Tongue (tissue), 2 donors: Measurements from ENCODE around the gene ARHGAP1. TPM values are rescaled to one million over a fixed set of nuclear protein-coding genes. Genes with fewer than 3 reads are reported as not detected.
"Not testable (repeated sequence)": the region's sequence is repeated elsewhere in the genome, so short reads cannot be mapped to it uniquely, and the experiment has no call there.

Experiments used
- DNase-seq: peaks from one replicate; pipeline ENCODE4 v3.0.0-alpha.2; 2015
- total RNA-seq: library from RNA; depleted of rRNA; stranded (reverse); fragments of >200 nt; gene quantifications from one replicate; pipeline ENCODE4 v1.2.3, GENCODE V29; 2014

The ARHGAP1 gene
- total RNA-seq, 1 donor from 2014 or later: 23.4 TPM

GRCh38 chr11:46722566-46723358, 22.3 kb upstream of the ARHGAP1 start:
- no peak for DNase-seq

- no peak for DNase-seq
Measured at GRCh38 chr11:46721286-46721685, 20.9 kb upstream of the ARHGAP1 start.

- DNase-seq: no peak
Measured at GRCh38 chr11:46719543-46720218, 19.3 kb upstream of the ARHGAP1 start.

GRCh38 chr11:46719048-46719542, 18.7 kb upstream of the ARHGAP1 start, which contains the start of gene F2:
F2 (plus strand) TSS chr11:46719213; CDS start chr11:46719236, 23 bp downstream.
- no peak for DNase-seq

GRCh38 chr11:46718155-46719019, 18.0 kb upstream of the ARHGAP1 start:
- DNase-seq: no peak

- DNase-seq: not testable (repeated sequence)
Measured at GRCh38 chr11:46717825-46718154, 17.4 kb upstream of the ARHGAP1 start.

GRCh38 chr11:46712874-46713576, 12.6 kb upstream of the ARHGAP1 start:
- no peak for DNase-seq

GRCh38 chr11:46711303-46711702, 10.9 kb upstream of the ARHGAP1 start:
- no peak for DNase-seq

- peak; percentile 90 for DNase-seq
Measured at GRCh38 chr11:46710821-46711269, 10.4 kb upstream of the ARHGAP1 start.

- DNase-seq: not testable (repeated sequence)
Measured at GRCh38 chr11:46709351-46709750, 8.9 kb upstream of the ARHGAP1 start.

- no peak for DNase-seq
Measured at GRCh38 chr11:46706886-46707285, 6.5 kb upstream of the ARHGAP1 start.

GRCh38 chr11:46705070-46705688, 4.8 kb upstream of the ARHGAP1 start:
- DNase-seq: no peak

- DNase-seq: no peak
Measured at GRCh38 chr11:46701078-46701654, 747 bp upstream of the ARHGAP1 start.

- DNase-seq: no peak
Measured at GRCh38 chr11:46698597-46698996, 1.8 kb downstream of the ARHGAP1 start.

- no peak for DNase-seq
Measured at GRCh38 chr11:46697723-46698122, 2.7 kb downstream of the ARHGAP1 start.

GRCh38 chr11:46697303-46697702, 3.1 kb downstream of the ARHGAP1 start:
- DNase-seq: no peak

- peak; percentile 94 for DNase-seq
Measured at GRCh38 chr11:46696212-46696558, 4.2 kb downstream of the ARHGAP1 start.

GRCh38 chr11:46695345-46696211, 4.8 kb downstream of the ARHGAP1 start:
- no peak for DNase-seq

GRCh38 chr11:46694607-46695006, 5.8 kb downstream of the ARHGAP1 start:
- no peak for DNase-seq

GRCh38 chr11:46694072-46694471, 6.3 kb downstream of the ARHGAP1 start:
- DNase-seq: no peak
